CD4-positive, alpha-beta T cell (primary cell): Measurements from ENCODE around the gene KCNN3. TPM values are rescaled to one million over a fixed set of nuclear protein-coding genes. Genes with fewer than 3 reads are reported as not detected.
"Not testable (repeated sequence)": the region's sequence is repeated elsewhere in the genome, so short reads cannot be mapped to it uniquely, and the experiment has no call there.

ENCODE experiments used
- ATAC-seq: fragments of 200-7000 bp; cut with Tn5 transposase; one replicate; pipeline ENCODE4 v1.10.0; 2022; ENCODE audit warnings: mild to moderate bottlenecking; ENCODE audit not compliant: poor library complexity
- CTCF ChIA-PET: fragments of 350-600 bp; sonication (Branson Sonifier 250); formaldehyde crosslinking; loops from one replicate; lab custom pipeline; 2021; ENCODE audit warnings: antibody characterized with exemption, inconsistent platforms; lab: Charles Lee
- POLR2A ChIA-PET: fragments of 350-600 bp; sonication (Branson Sonifier 250); formaldehyde crosslinking; loops from one replicate; lab custom pipeline; 2021; ENCODE audit warnings: antibody characterized with exemption, inconsistent platforms; lab: Charles Lee
- DNase-seq, 14 experiments: peaks; one replicate each; pipeline ENCODE4 v3.0.0-alpha.2; 2013 to 2020; ENCODE audit warnings: mixed read lengths in 2 of 14
- H3K27ac ChIP-seq, 2 donors: one replicate each; pipeline versions ENCODE4 v1.5.1 to v1.7.0; 2013; ENCODE audit warnings: low read length in 2 of 2, low read depth in 1 of 2, mild to moderate bottlenecking in 1 of 2
- H3K27me3 ChIP-seq, 2 experiments: 1 replicate in 1 of 2; 2 replicates in 1 of 2; pipeline versions ENCODE4 v1.6.1 to v1.7.0; 2013; ENCODE audit warnings: low read length in 2 of 2, control low read depth in 1 of 2, mild to moderate bottlenecking in 1 of 2, moderate library complexity in 1 of 2; ENCODE audit not compliant: insufficient read depth in 2 of 2, control insufficient read depth in 1 of 2
- H3K36me3 ChIP-seq: one replicate; pipeline ENCODE4 v1.6.1; 2013; ENCODE audit warnings: low read length, control low read depth; ENCODE audit not compliant: insufficient read depth
- H3K4me1 ChIP-seq: one replicate; pipeline ENCODE4 v1.6.1; 2013; ENCODE audit warnings: low read length, control low read depth; ENCODE audit not compliant: insufficient read depth
- H3K4me3 ChIP-seq: one replicate; pipeline ENCODE4 v1.5.1; 2013; ENCODE audit warnings: mild to moderate bottlenecking, low read length, moderate library complexity
- H3K9me3 ChIP-seq, 2 experiments: 1 replicate in 1 of 2; 2 replicates in 1 of 2; pipeline versions ENCODE4 v1.6.1 to v1.7.0; 2013; ENCODE audit warnings: low read length in 2 of 2, mild to moderate bottlenecking in 2 of 2, control low read depth in 1 of 2, moderate library complexity in 1 of 2; ENCODE audit not compliant: control insufficient read depth in 1 of 2, insufficient read depth in 1 of 2
- H3K27ac Mint-ChIP-seq: one replicate; pipeline ENCODE4 v1.8.0; 2020; ENCODE audit warnings: mixed read lengths
- H3K27me3 Mint-ChIP-seq: one replicate; pipeline ENCODE4 v1.8.0; 2021; ENCODE audit warnings: mixed read lengths
- H3K36me3 Mint-ChIP-seq: one replicate; pipeline ENCODE4 v1.8.0; 2021; ENCODE audit warnings: low read depth, mixed read lengths
- H3K4me1 Mint-ChIP-seq: one replicate; pipeline ENCODE4 v1.8.0; 2021; ENCODE audit warnings: low read depth, mixed read lengths
- H3K4me3 Mint-ChIP-seq: one replicate; pipeline ENCODE4 v1.8.0; 2020; ENCODE audit warnings: mild to moderate bottlenecking, mixed read lengths
- H3K9me3 Mint-ChIP-seq: one replicate; pipeline ENCODE4 v1.8.0; 2020; ENCODE audit warnings: mixed read lengths
- intact Hi-C, 2 experiments: fragments of 100-400 bp; cut with DNase I in 1 of 2; cut with micrococcal nuclease in 1 of 2; formaldehyde crosslinking; loops; one replicate each; pipeline versions ENCODE4 v1.15.1 to v1.9.0; 2023 to 2025; cut with DNase I, micrococcal nuclease
- total RNA-seq, 174 experiments: library from RNA in 2 of 174; stranded (reverse) in 2 of 174; gene quantifications; one replicate each; pipeline ENCODE4 v1.2.3 and lab custom pipeline; 2021 to 2026
- TF ChIP-seq, protein P1 (sequence below): fragments of 200-600 bp; IDR thresholded peaks from one replicate; pipeline ENCODE4 v1.8.0; 2022; ENCODE audit warnings: antibody characterized with exemption, mild to moderate bottlenecking

Gene KCNN3
- total RNA-seq, 2 experiments from 2014 or later: not detected

DNA sequence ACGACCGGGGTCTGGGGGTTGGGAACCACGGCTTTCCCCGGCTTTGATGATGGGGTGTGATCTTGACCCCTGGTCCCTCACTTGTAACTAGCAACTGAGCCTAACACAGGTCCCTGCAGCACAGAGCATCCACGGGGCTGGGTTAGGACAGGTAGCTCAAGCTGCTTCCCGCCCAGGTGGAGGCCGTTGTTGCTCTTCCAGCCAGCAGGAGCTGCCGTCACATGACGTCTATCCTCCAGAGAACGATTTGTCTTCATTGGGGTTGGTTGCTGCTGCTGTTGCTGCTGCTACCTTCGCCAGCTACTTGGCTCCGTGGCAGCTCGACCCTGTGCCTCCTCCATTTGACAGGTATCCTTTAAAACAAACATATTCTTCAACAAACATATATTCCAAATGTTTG, 187.8 kb downstream of the KCNN3 start:
- CTCF ChIA-PET: no interaction called here
- no peak for DNase-seq
- Histone ChIP-seq H3K4me1 (no peaks in the 10 kb centered on the region), H3K4me3 (no peak overlapping the region), H3K36me3 (no peaks in the 10 kb centered on the region), H3K9me3 (no peaks in the 10 kb centered on the region), H3K27me3 (no peaks in the 10 kb centered on the region), H3K27ac (no peak overlapping the region)
- Mint-ChIP-seq H3K9me3 (no peaks in the 10 kb centered on the region), H3K27ac (no peak overlapping the region), H3K27me3 (no peaks in the 10 kb centered on the region), H3K36me3 (no peaks in the 10 kb centered on the region), H3K4me3 (no peak overlapping the region), H3K4me1 (no peaks in the 10 kb centered on the region)
- POLR2A ChIA-PET: no interaction called here
- ATAC-seq: no peak
- TF ChIP-seq, protein P1, sequence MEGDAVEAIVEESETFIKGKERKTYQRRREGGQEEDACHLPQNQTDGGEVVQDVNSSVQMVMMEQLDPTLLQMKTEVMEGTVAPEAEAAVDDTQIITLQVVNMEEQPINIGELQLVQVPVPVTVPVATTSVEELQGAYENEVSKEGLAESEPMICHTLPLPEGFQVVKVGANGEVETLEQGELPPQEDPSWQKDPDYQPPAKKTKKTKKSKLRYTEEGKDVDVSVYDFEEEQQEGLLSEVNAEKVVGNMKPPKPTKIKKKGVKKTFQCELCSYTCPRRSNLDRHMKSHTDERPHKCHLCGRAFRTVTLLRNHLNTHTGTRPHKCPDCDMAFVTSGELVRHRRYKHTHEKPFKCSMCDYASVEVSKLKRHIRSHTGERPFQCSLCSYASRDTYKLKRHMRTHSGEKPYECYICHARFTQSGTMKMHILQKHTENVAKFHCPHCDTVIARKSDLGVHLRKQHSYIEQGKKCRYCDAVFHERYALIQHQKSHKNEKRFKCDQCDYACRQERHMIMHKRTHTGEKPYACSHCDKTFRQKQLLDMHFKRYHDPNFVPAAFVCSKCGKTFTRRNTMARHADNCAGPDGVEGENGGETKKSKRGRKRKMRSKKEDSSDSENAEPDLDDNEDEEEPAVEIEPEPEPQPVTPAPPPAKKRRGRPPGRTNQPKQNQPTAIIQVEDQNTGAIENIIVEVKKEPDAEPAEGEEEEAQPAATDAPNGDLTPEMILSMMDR: no peak
- intact Hi-C loops: no loop called here

DNA sequence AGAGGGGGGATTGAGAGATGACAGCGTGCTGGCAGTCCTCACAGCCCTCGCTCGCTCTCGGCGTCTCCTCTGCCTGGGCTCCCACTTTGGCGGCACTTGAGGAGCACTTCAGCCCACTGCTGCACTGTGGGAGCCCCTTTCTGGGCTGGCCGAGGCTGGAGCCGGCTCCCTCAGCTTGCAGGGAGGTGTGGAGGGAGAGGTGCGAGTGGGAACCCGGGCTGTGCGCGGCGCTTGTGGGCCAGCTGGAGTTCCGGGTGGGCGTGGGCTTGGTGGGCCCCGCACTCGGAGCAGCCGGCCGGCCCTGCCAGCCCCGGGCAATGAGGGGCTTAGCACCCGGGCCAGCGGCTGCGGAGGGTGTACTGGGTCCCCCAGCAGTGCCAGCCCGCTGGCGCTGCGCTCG, 192.2 kb downstream of the KCNN3 start:
- DNase-seq, H3K4me1 ChIP-seq, POLR2A ChIA-PET, H3K36me3 Mint-ChIP-seq, H3K27ac ChIP-seq, H3K27me3 Mint-ChIP-seq, H3K9me3 ChIP-seq, H3K4me3 Mint-ChIP-seq, H3K4me3 ChIP-seq, H3K36me3 ChIP-seq, H3K9me3 Mint-ChIP-seq, H3K27me3 ChIP-seq, H3K27ac Mint-ChIP-seq, CTCF ChIA-PET, ATAC-seq, H3K4me1 Mint-ChIP-seq: not testable (repeated sequence)
- intact Hi-C loops: loop anchor here in 1 of 2 experiments (10.0 kb wide), 1 partner anchor 117 kb away; no protein-coding TSS in a partner anchor

DNA sequence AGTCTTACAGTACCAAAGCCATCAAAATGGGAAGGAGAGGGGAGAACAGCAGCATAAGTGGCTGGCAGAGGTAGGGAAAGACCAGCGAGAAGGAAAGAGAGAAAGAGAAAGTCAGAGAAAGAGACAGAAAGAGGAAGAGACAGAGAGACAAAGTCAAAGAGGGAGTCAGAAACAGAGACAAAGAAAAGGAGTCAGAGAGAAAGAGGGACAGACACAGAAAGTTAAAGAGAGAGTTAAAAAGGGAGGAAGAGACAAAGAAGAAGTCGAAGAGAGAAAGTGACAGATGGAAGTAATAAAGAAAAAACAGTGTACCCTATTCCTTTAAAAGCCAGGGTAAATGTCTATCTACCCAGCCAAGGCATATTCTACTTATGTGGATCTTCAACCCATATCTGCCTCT, 193.2 kb downstream of the KCNN3 start:
- H3K9me3 Mint-ChIP-seq, H3K27me3 Mint-ChIP-seq, H3K9me3 ChIP-seq, H3K4me3 ChIP-seq, H3K36me3 ChIP-seq, H3K27me3 ChIP-seq, H3K4me3 Mint-ChIP-seq, ATAC-seq, H3K4me1 Mint-ChIP-seq, H3K27ac ChIP-seq, H3K36me3 Mint-ChIP-seq, DNase-seq, H3K4me1 ChIP-seq, H3K27ac Mint-ChIP-seq, CTCF ChIA-PET, POLR2A ChIA-PET: not testable (repeated sequence)
- intact Hi-C loops: loop anchor here in 1 of 2 experiments (10.0 kb wide), 1 partner anchor 118 kb away; no protein-coding TSS in a partner anchor

DNA sequence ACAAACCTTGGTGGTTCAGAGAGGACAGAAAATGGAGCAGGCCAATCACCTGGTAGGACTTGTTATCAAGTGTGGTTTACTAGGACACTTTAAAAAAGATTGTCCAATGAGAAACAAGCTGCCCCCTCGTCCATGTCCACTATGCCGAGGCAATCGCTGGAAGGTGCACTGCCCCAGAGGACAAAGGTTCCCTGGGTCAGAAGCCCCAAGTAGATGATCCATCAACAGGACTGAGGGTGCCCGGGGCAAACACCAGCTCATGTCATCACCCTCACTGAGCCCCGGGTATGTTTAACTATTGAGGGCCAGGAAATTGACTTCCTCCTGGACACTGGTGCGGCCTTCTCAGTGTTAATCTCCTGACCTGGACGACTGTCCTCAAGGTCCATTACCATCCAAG, 195.6 kb downstream of the KCNN3 start:
- H3K9me3 Mint-ChIP-seq, CTCF ChIA-PET: not testable (repeated sequence)

DNA sequence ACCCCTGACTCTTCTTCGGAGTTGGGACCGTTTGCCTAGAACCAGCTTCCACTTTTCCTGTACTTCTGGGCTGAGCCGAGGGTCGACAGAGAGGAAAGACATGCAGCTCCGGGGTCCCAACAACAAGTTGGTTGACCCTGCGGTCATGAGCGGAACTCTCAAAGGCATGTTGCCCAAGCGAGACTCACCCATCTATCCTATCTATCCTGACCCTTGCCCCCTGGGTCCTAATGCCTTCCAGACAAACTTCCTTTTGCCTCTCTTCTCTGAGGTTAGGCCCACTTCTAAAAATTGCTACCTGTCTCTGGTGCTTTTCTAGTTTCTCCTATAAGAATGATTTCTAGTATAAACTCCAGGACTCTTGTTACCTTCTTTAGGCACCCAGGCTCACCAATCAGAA, 197.8 kb downstream of the KCNN3 start:
- CTCF ChIA-PET: interaction anchor here (1.2 kb wide), 1 partner anchor 345 kb away, joined by 3 read pairs; no protein-coding TSS in a partner anchor
- not testable (repeated sequence) for H3K4me1 ChIP-seq, H3K4me3 ChIP-seq, H3K4me3 Mint-ChIP-seq, DNase-seq, H3K27me3 Mint-ChIP-seq, H3K9me3 Mint-ChIP-seq, ATAC-seq, H3K36me3 ChIP-seq, H3K9me3 ChIP-seq, H3K27ac ChIP-seq, H3K4me1 Mint-ChIP-seq, H3K36me3 Mint-ChIP-seq, H3K27ac Mint-ChIP-seq, H3K27me3 ChIP-seq
- intact Hi-C loops: loop anchor here in 1 of 2 experiments (10.0 kb wide), 1 partner anchor 123 kb away; no protein-coding TSS in a partner anchor
- POLR2A ChIA-PET: interaction anchor here (1.2 kb wide), 1 partner anchor 206 kb away, joined by 3 read pairs; no protein-coding TSS in a partner anchor

More for the DNA sequence above, 195.6 kb downstream of the KCNN3 start:
- H3K4me1 Mint-ChIP-seq, H3K4me1 ChIP-seq, H3K9me3 ChIP-seq, DNase-seq, H3K36me3 Mint-ChIP-seq, ATAC-seq, H3K27ac Mint-ChIP-seq, H3K4me3 Mint-ChIP-seq, POLR2A ChIA-PET, H3K27me3 ChIP-seq, H3K27ac ChIP-seq, H3K4me3 ChIP-seq, H3K36me3 ChIP-seq, H3K27me3 Mint-ChIP-seq: not testable (repeated sequence)
- intact Hi-C loops: loop anchor here in 1 of 2 experiments (10.0 kb wide), 1 partner anchor 120 kb away; no protein-coding TSS in a partner anchor

DNA sequence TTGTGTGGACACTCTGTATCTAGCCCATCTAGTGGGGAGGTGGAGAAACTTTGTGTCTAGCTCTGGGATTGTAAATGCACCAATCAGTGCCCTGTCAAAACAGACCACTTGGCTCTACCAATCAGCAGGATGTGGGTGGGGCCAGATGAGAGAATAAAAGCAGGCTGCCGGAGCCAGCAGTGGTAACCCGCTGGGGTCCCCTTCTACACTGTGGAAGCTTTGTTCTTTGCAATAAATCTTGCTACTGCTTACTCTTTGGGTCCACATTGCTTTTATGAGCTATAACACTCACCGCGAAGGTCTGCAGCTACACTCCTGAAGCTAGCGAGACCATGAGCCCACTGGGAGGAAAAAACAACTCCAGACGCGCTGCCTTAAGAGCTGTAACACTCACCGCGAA, 198.7 kb downstream of the KCNN3 start:
- H3K27me3 Mint-ChIP-seq, H3K27ac Mint-ChIP-seq, H3K9me3 Mint-ChIP-seq, H3K4me3 ChIP-seq, H3K4me1 ChIP-seq, DNase-seq, ATAC-seq, H3K27me3 ChIP-seq, H3K36me3 Mint-ChIP-seq, H3K4me3 Mint-ChIP-seq, H3K9me3 ChIP-seq, H3K27ac ChIP-seq, H3K4me1 Mint-ChIP-seq, H3K36me3 ChIP-seq: not testable (repeated sequence)
- POLR2A ChIA-PET: interaction anchor here (1.2 kb wide), 1 partner anchor 207 kb away, joined by 3 read pairs; no protein-coding TSS in a partner anchor
- CTCF ChIA-PET: interaction anchor here (1.2 to 2.3 kb wide), 2 partner anchors 207 to 346 kb away, joined by 3 to 18 read pairs; no protein-coding TSS in a partner anchor
- intact Hi-C loops: loop anchor here in 1 of 2 experiments (10.0 kb wide), 1 partner anchor 123 kb away; no protein-coding TSS in a partner anchor
